ENCODE data around the gene HMGCS1. TPM values are rescaled to one million over a fixed set of nuclear protein-coding genes. Genes with fewer than 3 reads are reported as not detected.

HMGCS1 gene
- total RNA-seq, 4 donors from 2014 or later = 11.1 to 19.9 (median 12.7) TPM

DNA sequence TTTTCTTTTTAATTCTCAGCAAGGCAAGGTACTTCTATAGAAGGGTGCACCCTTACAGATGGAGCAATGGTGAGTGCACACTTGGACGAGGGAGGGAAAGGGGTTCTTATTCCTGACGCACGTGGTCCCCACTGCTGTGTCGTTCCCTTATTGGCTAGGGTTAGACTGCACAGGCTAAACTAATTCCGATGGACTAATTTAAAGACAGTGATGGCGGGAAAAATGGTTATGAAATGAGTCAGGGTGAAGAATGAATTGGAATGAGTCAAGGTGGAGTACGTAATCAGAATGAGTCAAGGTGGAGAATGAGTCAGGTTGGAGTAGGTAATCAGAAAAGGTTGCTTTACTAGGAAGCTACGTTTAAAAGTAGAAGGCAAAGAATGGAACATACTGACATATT, 2.1 kb upstream of the HMGCS1 start:
- no peak for TF ChIP-seq POLR2A (IDR thresholded peaks at IDR 0.05; ENCODE audit: low read depth)
- no peak for TF ChIP-seq POLR2AphosphoS5 (IDR thresholded peaks at IDR 0.05)
- TF ChIP-seq EP300 (IDR thresholded peaks at IDR 0.05) = no peak
- TF ChIP-seq, protein P1, sequence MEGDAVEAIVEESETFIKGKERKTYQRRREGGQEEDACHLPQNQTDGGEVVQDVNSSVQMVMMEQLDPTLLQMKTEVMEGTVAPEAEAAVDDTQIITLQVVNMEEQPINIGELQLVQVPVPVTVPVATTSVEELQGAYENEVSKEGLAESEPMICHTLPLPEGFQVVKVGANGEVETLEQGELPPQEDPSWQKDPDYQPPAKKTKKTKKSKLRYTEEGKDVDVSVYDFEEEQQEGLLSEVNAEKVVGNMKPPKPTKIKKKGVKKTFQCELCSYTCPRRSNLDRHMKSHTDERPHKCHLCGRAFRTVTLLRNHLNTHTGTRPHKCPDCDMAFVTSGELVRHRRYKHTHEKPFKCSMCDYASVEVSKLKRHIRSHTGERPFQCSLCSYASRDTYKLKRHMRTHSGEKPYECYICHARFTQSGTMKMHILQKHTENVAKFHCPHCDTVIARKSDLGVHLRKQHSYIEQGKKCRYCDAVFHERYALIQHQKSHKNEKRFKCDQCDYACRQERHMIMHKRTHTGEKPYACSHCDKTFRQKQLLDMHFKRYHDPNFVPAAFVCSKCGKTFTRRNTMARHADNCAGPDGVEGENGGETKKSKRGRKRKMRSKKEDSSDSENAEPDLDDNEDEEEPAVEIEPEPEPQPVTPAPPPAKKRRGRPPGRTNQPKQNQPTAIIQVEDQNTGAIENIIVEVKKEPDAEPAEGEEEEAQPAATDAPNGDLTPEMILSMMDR (IDR thresholded peaks at IDR 0.05) = no peak
- WGBS = 91% methylated on average over 8 of the region's 8 CpGs
- H3K9me3 ChIP-seq = no peaks in the 10 kb centered on the region
- H3K27me3 ChIP-seq = no peaks in the 10 kb centered on the region
- peaks cover 12 to 32% (median 27%) of the 10 kb centered on the region in 4 donors for H3K4me1 ChIP-seq
- intact Hi-C loops (cut with DNase I) = loop anchor here (10.0 kb wide), 1 partner anchor 120 kb away; the partner anchor contains the start of gene NIM1K
- no peak for DNase-seq (ENCODE audit: extremely low spot score)
- H3K27ac ChIP-seq (replicated peaks in 1 of 4) = no peak overlapping the region
- no peaks in the 10 kb centered on the region for H3K36me3 ChIP-seq
- H3K4me3 ChIP-seq = no peak overlapping the region

GRCh38 chr5:43314724-43315123, 1.5 kb upstream of the HMGCS1 start:
- no peaks in the 10 kb centered on the region for H3K9me3 ChIP-seq
- intact Hi-C loops (cut with DNase I) = loop anchor here (5.0 to 10.0 kb wide), 4 partner anchors 73 to 192 kb away; partner anchors contain the start of genes NIM1K, TMEM267 and ZNF131

DNA sequence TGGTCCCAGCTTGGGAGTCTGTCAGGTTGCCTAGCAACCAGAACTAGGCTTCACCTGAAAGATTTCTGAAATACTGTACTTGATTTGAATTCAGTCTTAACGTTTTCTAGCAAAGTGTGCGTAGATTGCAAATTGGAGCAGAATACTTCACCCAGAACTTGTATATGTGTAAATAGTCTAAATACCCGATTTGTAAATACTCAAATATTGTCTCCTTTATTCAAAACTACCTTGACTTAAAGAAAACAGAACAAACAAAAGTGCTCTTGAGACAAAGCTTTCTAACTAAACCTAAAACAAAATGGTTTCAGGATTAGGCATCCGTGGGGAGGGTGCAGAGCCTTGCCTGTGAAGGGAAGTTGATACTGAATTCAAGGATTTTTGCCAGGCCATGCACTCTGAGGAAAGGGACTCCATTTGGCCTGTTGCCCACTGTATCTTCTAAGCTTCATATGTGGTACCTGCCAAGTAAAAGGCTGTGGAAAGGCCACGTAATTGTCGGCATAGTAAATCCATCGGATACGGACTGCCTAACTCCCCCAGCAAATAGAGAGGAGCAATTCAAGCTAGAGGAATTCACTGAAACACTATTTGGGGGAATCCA, 744 bp upstream of the HMGCS1 start:
- 47% methylated on average over 8 of the region's 8 CpGs for WGBS
- Histone ChIP-seq H3K4me3 (peak overlapping the region; percentile 76 to 94 (median 90)), H3K4me1 (peaks cover 18 to 46% (median 38%) of the 10 kb centered on the region in 4 donors), H3K9me3 (no peaks in the 10 kb centered on the region), H3K36me3 (no peaks in the 10 kb centered on the region), H3K27ac (replicated peaks in 1 of 4) (peak overlapping the region; percentile 90 to 94 (median 92)), H3K27me3 (no peaks in the 10 kb centered on the region)
- no peak for DNase-seq (ENCODE audit: extremely low spot score)
- intact Hi-C loops (cut with DNase I) = loop anchor here (5.0 to 10.0 kb wide), 4 partner anchors 73 to 192 kb away; partner anchors contain the start of genes NIM1K, TMEM267 and ZNF131
- TF ChIP-seq, protein P1 (IDR thresholded peaks at IDR 0.05) = no peak
- TF ChIP-seq POLR2AphosphoS5 (IDR thresholded peaks at IDR 0.05) (no peak), EP300 (IDR thresholded peaks at IDR 0.05) (no peak), POLR2A (IDR thresholded peaks at IDR 0.05; ENCODE audit: low read depth) (no peak)

More at GRCh38 chr5:43314724-43315123, 1.5 kb upstream of the HMGCS1 start:
- 95% methylated on average over 6 of the region's 6 CpGs for WGBS
- no peak for DNase-seq (ENCODE audit: extremely low spot score)
- Histone ChIP-seq H3K4me3 (no peak overlapping the region), H3K27ac (replicated peaks in 1 of 4) (no peak overlapping the region), H3K36me3 (no peaks in the 10 kb centered on the region), H3K27me3 (no peaks in the 10 kb centered on the region), H3K4me1 (peaks cover 12 to 38% (median 32%) of the 10 kb centered on the region in 4 donors)
- TF ChIP-seq, protein P1 (IDR thresholded peaks at IDR 0.05) = no peak
- TF ChIP-seq POLR2A (IDR thresholded peaks at IDR 0.05; ENCODE audit: low read depth) (no peak), POLR2AphosphoS5 (IDR thresholded peaks at IDR 0.05) (no peak), EP300 (IDR thresholded peaks at IDR 0.05) (no peak)

DNA sequence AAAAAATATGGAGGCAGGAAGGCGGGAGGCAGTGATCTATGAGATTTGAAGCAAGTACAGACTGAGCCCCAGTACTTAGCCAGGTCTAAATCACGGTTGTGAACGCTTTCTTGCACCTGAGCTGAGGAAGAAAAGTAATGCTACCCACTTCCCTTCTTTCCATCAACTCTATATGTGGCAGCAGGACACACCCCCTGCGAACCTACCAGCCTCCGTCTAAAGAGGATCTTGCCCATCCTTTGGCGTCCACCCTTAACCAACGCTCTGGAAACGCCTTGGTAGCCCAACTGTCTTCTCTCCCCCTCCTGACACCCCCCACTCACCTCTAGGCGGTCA, 545 bp downstream of the HMGCS1 start:
- intact Hi-C loops (cut with DNase I) = loop anchor here (5.0 to 10.0 kb wide), 4 partner anchors 75 to 190 kb away; partner anchors contain the start of genes NIM1K, TMEM267 and ZNF131
- Histone ChIP-seq H3K27ac (replicated peaks in 1 of 4) (peak overlapping the region; percentile 90 to 94 (median 92)), H3K36me3 (no peaks in the 10 kb centered on the region), H3K27me3 (no peaks in the 10 kb centered on the region), H3K4me3 (peak overlapping the region; percentile 76 to 94 (median 90)), H3K4me1 (peaks cover 19 to 49% (median 38%) of the 10 kb centered on the region in 4 donors), H3K9me3 (no peaks in the 10 kb centered on the region)
- DNase-seq (ENCODE audit: extremely low spot score) = no peak
- TF ChIP-seq, protein P1 (IDR thresholded peaks at IDR 0.05) = no peak
- TF ChIP-seq EP300 (IDR thresholded peaks at IDR 0.05) = no peak
- WGBS = 1% methylated on average over 9 of the region's 9 CpGs
